HG02884 (cell line): ENCODE data around the gene NPPA.
"Not testable (repeated sequence)": the region's sequence is repeated elsewhere in the genome, so short reads cannot be mapped to it uniquely, and the experiment has no call there.

ENCODE experiments used
- ATAC-seq: cut with Tn5 transposase; IDR thresholded peaks from one replicate; pipeline ENCODE4 v1.9.1; 2021; ENCODE audit warnings: mild to moderate bottlenecking, moderate library complexity; ENCODE audit not compliant: unreplicated experiment

Gene NPPA

DNA sequence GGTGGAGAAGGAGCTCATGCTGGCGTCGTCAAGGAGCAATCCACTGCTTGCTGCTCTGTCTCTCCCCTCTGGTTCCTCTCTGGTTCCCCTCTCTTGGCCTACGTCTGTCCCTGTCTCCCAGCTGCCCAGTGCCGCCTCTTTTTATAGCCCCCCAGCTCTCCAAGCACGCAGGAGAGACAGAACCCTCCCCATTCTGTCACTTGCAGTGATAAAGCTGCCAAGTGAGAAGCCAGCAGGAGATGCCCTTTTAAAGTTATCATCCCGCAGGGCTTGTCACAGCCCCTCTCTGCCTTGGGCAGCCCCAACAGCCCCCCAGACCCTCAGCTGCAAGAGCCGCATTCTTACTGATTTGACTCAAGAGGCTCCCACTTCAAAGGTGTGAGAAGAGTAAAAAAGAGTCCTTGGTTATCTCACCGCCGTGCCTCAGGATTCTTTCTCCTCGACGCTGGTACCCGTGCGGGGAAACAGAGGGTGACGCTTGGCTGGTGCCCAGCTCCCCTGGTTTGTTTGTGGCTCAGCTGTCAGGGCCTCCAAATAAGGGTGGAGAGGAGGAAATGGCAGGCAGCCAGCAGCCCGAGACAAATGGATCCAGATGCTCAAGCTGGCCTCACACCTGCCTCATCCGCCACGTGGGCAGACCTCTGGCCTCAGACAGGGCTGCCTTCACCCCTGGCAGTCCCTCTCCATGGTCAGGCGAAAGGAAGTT, at the start of gene NPPA:
TSS of gene NPPA (minus strand) at position 117 of the 706 bp plus-strand sequence. CDS start at position 18, 99 bp downstream.
- ATAC-seq: no peak

DNA sequence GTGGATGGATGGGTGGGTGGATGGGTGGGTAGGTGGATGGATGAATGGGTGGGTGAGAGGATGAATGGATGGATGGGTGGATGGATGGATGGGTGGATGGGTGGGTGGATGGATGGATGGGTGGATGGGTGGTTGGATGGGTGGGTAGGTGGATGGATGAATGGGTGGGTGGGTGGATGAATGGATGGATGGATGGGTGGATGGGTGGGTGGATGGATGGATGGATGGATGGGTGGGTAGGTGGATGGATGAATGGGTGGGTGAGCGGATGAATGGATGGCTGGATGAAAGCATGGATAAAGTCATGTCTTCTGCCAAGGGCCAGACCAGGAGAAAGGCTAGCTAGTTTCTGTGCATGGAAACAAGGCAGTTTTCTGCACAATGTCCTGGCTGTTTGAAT, 46.9 kb upstream of the NPPA start:
- ATAC-seq: not testable (repeated sequence)

DNA sequence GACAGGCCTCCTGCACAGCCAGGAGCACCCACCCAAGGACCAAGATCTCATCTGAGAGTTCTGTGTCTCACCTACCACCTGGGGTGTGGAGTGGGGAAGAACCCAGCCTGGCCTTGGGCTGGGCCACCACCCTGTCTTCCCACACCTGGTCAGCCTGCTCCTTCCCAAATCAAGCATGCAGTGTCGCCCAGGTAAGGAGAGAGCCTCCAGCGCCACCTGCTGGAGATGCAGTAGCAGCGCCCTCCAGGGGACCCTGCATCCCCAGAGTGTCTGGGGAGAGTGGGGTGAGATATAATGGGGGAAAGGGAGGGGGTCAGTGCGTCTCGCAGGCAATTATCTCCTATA, 46.3 kb upstream of the NPPA start:
- no peak for ATAC-seq

DNA sequence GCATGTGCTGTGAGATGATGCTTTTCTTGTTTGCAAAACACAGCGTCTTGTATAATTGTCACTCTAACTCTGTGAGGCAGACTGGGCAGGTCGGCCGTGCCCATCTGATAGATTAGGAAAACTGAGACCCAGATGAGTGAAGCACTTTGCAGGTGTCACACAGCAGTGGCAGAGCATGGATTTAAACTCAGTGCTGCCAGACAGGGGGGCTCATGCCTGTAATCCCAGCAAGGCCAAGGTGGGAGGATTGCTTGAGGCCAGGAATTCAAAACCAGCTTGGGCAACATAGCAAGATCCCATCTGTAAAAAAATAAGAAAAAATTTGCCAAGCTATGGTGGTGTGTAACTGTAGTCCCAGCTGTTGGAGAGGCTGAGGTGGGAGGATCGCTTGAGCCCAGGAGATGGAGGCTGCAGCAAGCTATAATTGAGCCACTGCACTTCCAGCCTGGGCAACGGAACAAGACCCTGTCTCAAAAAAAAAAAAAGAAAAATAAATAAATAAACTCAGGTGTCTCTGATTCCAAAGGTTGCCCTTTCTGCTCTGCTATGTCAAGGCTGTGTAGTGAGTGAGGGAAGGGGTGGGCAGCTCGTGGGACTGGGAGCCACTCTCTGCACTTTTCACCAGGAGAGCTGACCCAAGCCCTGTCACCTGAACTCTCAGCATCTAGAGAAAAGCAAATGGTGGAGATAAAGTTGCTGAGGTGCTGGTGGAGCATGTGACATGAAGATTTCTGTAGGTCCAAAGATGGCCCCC, 44.0 kb upstream of the NPPA start:
- no peak for ATAC-seq

DNA sequence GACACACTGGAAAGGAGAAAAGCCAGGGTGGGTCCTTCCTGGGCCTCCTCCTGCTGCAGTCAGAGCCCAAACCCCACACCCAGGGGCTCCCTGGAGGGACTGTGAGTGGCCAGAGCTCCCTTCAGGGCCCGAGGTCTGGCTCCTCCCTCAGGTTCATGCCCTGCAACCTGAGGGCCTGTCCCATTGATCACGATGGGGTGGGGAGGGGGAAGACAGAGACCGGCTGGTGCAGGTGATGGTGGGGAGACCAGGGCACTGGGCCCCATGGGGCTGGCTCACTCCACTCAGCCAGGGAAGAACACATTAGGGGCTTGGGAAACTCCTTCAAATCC, 41.3 kb upstream of the NPPA start:
- ATAC-seq: no peak

DNA sequence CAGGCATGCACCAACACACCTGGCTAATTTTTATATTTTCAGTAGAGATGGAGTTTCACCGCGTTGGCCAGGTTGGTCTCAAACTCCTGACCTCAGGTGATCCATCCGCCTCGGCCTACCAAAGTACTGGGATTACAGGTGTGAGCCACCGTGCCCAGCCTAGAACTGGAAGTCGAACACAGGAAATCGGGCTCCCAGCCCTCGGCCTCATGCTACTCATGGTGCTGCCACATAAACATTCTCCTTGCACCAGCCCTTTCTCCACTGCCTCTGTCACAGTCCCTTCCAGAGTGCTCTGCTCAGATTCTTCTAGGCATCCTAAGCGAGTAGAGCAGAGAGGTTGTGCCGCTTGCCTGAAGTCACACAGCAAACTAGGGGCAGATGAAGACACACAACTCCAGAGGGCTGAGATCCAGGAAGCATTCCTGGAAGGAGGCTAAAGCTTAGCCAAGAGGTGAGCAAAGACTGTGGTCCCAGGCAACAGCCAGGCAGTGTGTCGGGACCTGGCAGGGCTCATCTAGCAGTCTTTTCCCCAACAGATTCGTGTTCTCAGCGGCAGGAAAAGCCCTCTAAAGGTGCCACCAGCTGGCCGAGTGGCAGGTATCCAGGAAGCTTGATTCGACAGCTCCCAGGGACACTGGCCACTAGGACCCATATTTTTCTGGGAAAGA, 40.8 kb upstream of the NPPA start:
- no peak for ATAC-seq

DNA sequence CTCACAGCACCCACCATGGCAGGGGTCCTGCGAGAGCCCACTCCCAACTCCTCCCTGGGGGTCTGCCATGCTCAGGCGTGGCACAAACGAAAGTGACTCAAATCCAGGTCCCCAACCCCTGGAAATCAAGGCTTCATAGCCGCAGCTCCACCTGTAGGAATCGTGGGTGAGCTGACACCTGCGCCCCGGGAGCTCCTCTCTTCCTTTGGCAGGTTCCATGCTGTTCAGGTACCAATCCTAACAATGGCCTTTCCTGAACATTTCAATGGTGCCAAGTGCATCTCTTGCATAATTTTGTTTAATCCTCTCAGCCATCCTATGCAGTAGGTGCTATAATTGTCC, 40.1 kb upstream of the NPPA start:
- ATAC-seq: no peak

DNA sequence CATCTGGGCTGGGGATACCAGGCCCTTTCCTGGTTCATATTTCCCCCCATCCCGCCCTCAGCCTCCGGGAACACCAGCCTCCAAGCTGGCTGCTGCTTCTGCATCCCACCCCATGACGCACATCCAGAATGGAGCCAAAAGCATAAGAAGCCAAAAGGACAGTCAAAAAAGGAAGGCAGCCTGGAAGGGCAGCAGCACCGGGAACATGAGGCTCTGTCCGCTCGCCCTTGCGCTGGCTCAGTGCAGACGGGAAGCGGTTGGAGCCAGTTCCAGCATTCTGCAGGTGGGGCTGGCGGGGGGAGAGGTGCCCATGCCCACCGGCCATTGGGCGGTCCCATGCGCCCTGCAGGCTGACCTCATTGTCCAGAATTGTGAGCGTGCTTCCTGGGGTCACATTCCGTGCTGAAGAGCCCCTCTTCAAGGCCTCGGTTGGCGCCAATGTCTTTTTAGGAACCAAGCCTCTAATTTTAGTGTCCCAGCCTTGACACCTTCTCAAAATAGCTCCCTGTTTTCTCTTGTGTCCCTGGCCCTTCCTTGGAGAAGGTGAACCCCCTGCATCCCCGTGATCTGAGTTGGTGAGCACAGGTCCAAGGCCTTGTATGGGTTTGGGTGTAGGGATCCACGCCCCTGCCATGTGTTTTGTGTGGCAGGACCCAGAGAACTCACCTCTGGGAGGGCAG, 39.5 kb upstream of the NPPA start:
- no peak for ATAC-seq

DNA sequence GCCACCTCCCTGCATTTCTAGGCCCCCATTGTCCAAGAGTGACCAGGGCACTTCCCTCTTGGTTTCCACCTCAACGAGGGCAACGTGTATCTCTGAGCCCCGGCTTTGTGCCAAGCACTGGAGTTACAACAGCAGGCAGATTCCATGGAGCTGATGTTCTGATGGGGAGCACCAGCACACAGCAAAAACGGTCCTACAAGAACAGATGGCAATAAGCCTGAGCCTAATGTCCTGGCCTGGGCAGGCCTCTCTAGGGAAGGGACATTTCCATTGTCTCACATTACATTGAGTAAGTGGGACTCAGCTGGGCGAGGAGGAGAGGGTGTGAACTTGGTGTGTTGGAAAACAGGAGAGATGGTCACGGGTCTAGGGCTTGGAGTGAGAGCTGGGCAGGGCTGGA, 38.3 kb upstream of the NPPA start:
- ATAC-seq: no peak

DNA sequence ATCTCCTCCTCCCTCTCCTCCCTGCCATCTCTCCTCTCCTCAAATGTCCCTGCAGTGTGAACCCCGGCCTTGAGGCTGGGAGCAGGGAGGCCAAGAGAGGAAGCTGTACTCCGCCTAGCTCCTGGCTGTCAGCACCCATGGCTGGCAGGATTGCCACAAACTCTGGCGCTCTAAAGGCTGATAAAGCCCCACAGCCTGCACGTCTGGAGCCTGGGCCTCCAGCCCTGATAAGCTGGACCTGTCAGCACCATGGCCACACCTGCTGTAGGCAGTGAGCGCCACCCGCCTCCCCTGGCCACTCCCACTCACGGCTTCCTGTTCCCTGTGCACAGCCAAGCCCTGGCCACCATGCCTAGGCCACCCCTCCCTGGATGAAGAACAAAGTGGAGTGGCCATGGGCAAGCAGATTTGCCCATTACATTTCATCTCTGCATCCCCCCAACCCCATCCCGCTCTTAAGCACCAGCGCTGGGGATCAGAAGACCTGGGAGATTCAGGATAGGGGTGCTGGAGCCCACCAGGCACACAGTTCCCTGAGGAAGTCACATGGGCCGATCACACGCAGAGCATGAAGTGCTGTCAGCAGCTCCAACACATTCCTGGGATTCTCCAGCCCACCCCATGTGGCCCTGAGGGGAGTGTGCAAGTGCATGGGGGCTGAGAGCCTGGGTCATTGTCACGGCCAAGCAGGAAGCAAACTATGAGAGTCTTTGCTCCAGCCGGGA, 35.4 kb upstream of the NPPA start:
- no peak for ATAC-seq

DNA sequence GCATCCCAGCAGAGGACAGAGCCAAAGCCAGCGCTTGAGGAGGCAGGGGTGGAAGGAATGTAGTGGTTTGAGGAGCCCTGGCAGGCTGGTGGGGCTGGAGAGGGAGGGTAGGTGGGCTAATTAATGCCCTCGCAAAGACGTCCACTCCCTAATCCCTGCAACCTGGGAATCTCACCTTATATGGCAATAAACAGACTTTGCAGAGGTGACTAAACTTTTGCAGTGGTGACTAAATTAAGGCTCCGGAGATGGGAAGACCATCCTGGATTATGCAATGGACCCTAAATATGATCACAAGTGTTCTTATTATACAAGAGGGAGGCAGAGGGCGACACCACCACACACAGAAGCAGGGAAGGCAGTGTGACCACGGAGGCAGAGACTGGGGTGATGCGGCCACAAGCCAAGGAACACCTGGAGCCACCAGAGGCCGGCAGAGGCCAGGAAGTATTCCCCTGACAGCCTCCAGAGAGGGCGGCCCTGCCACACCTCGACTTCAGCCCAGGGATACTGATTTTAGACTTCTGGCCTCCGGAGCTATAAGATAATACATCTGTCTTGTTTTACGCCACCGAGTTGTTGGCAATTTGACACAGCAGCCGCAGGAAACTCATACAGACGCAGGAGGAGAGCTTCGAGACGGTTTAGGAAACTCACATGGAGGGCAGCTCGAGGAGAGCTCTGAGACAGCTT, 34.3 kb upstream of the NPPA start:
- no peak for ATAC-seq

DNA sequence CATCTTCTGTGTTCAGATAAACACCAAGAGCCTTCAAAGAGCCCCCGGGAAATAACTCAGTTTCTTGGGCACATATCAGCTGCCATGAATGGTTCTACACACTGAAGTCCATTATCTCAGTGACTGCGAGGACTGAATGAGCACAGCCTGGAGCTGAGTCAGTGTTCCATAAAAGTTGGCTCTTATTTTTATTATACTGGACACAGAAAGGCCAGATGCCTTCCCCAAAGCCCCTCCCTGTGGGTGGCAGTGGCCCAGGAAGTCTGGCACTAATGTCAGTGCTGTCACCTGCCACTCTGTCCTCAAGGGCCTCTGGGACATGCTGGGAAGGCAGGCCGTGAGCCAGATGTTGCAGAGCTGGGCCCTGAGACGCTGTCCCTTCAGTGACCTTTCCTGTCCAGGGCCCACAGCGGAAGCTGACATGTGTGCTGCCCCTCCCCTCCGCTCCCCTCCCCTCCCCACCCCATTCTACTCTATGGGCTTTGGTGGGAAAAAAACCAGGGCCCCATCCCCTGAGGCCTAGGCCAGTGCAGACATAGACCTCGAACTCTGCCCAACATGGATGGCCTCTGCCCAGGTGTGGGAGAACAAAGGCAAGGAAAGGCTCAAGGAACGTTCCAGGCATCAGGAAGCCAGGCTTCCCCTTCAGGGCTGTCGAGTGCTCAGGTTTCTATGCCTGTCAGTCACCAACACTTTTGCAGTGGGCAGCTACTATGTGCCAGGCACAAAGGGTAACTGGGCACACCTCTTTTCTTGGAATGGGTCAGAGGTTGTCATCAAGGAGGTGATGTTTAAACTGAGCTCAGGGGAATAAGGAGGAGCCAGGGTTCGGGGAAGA, 33.5 kb upstream of the NPPA start:
- no peak for ATAC-seq

DNA sequence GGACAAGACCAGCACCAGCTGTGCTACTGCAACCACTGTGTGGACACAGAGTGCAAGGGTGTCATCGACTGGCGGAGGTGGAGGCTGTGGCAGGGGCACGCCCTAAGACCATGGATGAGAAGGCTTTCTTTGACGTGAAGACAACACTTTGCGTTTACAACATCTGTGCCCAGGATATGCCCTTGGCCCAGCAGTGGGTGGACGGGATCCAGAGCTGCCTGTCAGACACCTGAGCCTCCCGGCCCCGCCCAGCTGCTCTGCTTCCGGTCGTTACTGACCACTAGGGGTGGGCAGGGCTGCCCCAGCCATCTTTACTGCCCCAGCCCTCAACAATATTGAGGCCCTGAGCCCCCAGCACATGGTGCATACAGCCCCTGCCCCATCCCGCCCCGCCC, 32.6 kb upstream of the NPPA start:
- no peak for ATAC-seq

DNA sequence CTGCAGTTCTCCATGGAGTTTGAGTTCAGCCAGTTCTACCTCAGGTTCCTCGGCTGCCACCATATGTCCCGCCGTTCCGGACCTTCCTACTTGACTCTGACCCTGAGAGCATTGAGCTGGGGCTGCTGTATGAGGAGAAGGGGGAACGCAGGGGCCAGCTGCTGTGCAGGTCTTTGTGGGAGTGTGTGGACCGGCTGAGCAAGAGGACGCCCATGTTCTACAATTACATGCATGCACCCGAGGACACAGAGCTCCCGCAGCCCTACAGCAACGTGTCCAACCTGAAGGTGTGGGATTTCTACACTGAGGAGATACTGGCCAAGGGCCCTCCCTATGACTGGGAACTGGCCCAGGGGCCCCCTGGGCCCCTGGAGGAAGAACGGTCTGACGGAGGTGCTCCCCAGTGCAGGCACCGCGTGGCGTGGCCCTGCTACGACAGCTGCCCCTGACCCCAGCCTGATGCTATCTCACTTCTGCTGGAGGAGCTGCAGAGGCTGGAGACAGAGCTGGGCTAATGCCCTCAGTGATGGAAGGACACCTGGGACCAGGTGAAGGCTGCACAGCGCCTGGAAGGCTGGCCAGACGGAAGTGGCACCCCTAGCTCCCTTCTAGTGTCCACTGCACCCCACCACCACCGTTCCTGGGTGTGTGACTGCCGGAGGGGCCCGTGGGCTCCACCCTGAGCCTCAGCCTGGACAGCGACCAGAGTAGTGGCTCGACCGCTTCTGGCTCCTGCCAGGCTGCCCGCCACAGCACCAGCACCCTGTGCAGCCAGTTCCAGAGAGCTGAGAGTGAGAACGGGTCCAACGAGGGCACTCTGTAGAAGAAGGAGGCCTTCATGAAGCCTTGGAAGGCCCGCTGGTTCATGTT, 32.0 kb upstream of the NPPA start:
- ATAC-seq: no peak

DNA sequence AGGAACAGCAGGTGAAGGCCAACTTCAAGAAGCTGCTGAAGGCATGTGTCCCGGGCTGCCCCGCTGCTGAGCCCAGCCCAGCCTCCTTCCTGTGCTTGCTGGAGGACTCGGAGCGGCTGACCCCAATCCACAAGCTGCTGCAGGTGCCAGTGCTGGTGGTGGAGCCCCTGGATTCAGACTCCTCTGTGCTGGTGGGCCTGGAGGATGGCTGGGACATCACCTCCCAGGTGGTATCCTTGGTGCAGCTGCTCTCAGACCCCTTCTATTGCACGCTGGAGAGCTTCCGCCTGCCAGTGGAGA, 31.3 kb upstream of the NPPA start:
- ATAC-seq: no peak

DNA sequence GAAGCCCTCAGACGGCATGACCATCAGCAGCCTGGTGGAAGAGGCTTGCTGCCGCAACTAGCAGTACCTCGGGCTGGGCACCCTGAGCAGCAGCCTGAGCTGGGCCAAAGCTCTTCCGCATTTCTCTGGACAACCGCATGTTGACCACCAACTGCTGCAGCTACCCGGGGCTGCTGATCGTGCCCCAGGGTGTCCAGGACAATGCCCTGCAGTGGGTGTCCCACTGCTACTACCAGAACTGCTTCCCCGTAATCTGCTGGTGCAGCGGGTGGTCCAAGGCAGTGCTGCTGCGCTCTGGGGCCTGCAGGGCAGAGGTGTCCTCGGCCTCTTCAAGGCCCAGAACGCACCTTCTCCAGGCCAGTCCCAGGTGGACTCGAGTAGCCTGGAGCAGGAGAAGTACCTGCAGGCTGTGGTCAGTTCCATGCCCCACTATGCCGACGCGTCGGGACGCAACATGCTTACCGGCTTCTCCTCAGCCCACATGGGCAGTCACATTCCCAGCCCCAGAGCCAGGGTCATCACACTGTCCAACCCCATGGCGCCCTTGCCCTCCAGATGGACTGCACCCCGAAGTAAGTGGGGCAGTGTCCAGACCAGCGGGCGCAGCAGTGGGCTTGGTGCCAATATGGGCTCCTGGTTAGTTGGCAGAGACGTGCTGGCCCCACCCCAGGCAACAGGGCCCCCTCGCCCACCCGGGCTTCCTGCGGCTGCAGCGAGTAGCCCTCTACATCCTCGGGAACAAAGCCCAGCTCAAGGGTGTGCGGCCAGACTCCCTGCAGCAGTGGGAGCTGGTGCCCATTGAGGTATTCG, 30.7 kb upstream of the NPPA start:
- ATAC-seq: no peak

DNA sequence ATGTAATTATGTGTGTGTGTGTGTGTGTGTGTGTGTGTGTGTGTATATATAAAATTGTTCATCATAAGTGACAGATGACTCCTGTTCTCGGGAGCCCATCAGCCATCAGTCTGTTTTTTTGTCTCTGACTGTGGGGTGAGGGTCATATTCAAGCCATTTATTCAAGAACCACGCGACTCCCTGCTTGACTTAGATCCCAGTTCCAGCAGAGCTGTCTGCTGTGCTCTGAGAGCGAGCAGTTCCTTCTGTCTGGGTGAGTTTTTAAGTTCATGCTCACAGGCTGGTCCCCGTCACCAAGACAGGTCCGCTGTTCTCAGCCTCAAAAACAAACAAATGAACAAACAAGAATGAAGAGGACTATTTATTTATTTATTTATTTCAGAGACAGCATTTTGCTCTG, 29.5 kb upstream of the NPPA start:
- ATAC-seq: no peak

DNA sequence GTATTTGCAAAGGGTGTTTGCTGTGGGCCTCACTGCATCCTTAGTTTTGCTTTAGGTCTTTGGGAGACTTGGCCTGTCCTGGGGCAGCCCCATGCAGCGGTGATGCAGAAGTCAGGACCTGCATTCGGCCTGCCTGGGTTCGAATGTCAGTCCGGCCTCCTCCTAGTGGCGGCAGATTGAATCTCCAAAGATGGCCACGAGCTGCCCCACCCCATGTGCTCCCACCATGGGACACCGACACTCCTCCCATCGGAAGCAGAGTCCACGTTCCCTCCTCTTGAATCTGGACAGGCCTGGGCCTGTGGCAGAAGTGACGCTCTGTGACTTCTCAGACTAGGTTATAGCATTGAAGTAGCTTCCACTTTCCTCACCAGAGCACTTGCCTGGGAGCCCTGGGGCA, 27.5 kb upstream of the NPPA start:
- no peak for ATAC-seq
